Lung (tissue), 12 donors: ENCODE data around the gene KIFAP3. TPM values are rescaled to one million over a fixed set of nuclear protein-coding genes. Genes with fewer than 3 reads are reported as not detected.
"Not testable (repeated sequence)": the region's sequence is repeated elsewhere in the genome, so short reads cannot be mapped to it uniquely, and the experiment has no call there.

Experiments used
- ATAC-seq: fragments of 200-7000 bp; cut with Tn5 transposase; one replicate; pipeline ENCODE4 v1.9.1; 2020; ENCODE audit warnings: moderate number of reproducible peaks; ENCODE audit not compliant: insufficient read depth, low FRiP score
- DNase-seq, 3 donors: peaks; one replicate each; pipeline ENCODE4 v3.0.0-alpha.2; 2013 to 2017
- H3K27ac ChIP-seq, 2 donors: one replicate each; pipeline ENCODE4 v1.5.1; 2013; ENCODE audit warnings: mild to moderate bottlenecking in 2 of 2, moderate library complexity in 2 of 2, control low read depth in 1 of 2, inconsistent platforms in 1 of 2, low read depth in 1 of 2, low read length in 1 of 2
- H3K27me3 ChIP-seq, 3 donors: one replicate each; pipeline ENCODE4 v1.5.1; 2013; ENCODE audit warnings: low read length in 2 of 3; ENCODE audit not compliant: control insufficient read depth in 3 of 3, insufficient read depth in 3 of 3
- H3K36me3 ChIP-seq, 4 donors: one replicate each; pipeline ENCODE4 v1.5.1; 2013; ENCODE audit warnings: low read length in 4 of 4, mild to moderate bottlenecking in 1 of 4, moderate library complexity in 1 of 4; ENCODE audit not compliant: control insufficient read depth in 4 of 4, insufficient read depth in 4 of 4
- H3K4me1 ChIP-seq, 5 donors: one replicate each; pipeline ENCODE4 v1.5.1; 2013; ENCODE audit warnings: low read length in 5 of 5, mild to moderate bottlenecking in 2 of 5, moderate library complexity in 1 of 5; ENCODE audit not compliant: control insufficient read depth in 5 of 5, insufficient read depth in 5 of 5
- H3K4me3 ChIP-seq: one replicate; pipeline ENCODE4 v1.5.1; 2013; ENCODE audit warnings: mild to moderate bottlenecking, control low read depth, moderate library complexity
- H3K9ac ChIP-seq, 2 donors: one replicate each; pipeline ENCODE4 v1.5.1; 2013; ENCODE audit warnings: low read length in 2 of 2, control low read depth in 1 of 2; ENCODE audit not compliant: insufficient read depth in 1 of 2
- H3K9me3 ChIP-seq, 4 donors: one replicate each; pipeline ENCODE4 v1.5.1; 2013; ENCODE audit warnings: low read length in 3 of 4, mild to moderate bottlenecking in 1 of 4, moderate library complexity in 1 of 4; ENCODE audit not compliant: control insufficient read depth in 4 of 4, insufficient read depth in 3 of 4
- CTCF ChIP-seq: IDR thresholded peaks from 2 replicates; pipeline ENCODE4 v1.5.1; 2012; ENCODE audit warnings: mild to moderate bottlenecking; ENCODE audit errors: control extremely low read depth, extremely low read depth
- WGBS, 2 donors: extraction: QIAGEN DNeasy Blood & Tissue Kit; methylation state at CpG; one replicate each; pipeline ENCODE4 v1.1.7; 2013; 5-methylcytosine and 5-hydroxymethylcytosine counted together
- polyA plus RNA-seq, 2 donors: library from polyadenylated mRNA; stranded (reverse); fragments of 200-250 nt; gene quantifications; one replicate each; pipeline ENCODE4 v1.2.1, GENCODE V29; 2013
- total RNA-seq, 2 donors: library from RNA; depleted of rRNA in 1 of 2; stranded (reverse); fragments of >200 nt in 1 of 2; gene quantifications; one replicate each; pipeline ENCODE4 v1.2.1, GENCODE V29; 2014 to 2021
- donor health status: control.
- donor health status: control.
- donor health status: Bipolar disorder and iron deficiency.
- donor health status: healthy.
- donor health status: DM: yes; HTN: yes; CAD: no.

The KIFAP3 gene
- total and polyA plus RNA-seq, 4 donors, result 11.5 to 48.4 (median 17.3) TPM

- TF ChIP-seq CTCF, result no peak
- Histone ChIP-seq H3K4me3 (no peak overlapping the region), H3K27ac (no peak overlapping the region), H3K9me3 (no peaks in the 10 kb centered on the region), H3K36me3 (peaks cover 0 to 4% (median under 1%) of the 10 kb centered on the region in 4 donors), H3K9ac (no peak overlapping the region), H3K27me3 (no peaks in the 10 kb centered on the region), H3K4me1 (no peaks in the 10 kb centered on the region)
- DNase-seq (peak in 2 of 3 donors; percentile 60 to 69), ATAC-seq (no peak)
- 63 to 70% methylated on average over 1 of the region's 1 CpG for WGBS, 2 donors
Measured at GRCh38 chr1:170010443-170010842, 64.1 kb downstream of the KIFAP3 start.

GRCh38 chr1:170009551-170009950 lies 64.9 kb downstream of the KIFAP3 start:
- H3K27ac ChIP-seq, result no peak overlapping the region
- peaks cover 0 to 4% (median under 1%) of the 10 kb centered on the region in 4 donors for H3K36me3 ChIP-seq
- H3K9me3 ChIP-seq, result no peaks in the 10 kb centered on the region
- ATAC-seq, result no peak
- H3K4me1 ChIP-seq, result no peaks in the 10 kb centered on the region
- H3K4me3 ChIP-seq, result no peak overlapping the region
- TF ChIP-seq CTCF, result no peak
- H3K9ac ChIP-seq, result no peak overlapping the region
- WGBS, 2 donors, result 92 to 94% methylated on average over 2 of the region's 2 CpGs
- DNase-seq, result no peak
- no peaks in the 10 kb centered on the region for H3K27me3 ChIP-seq

- H3K27me3 ChIP-seq, H3K4me3 ChIP-seq: not testable (repeated sequence)
Measured at GRCh38 chr1:170008745-170009144, 65.8 kb downstream of the KIFAP3 start.

GRCh38 chr1:170003270-170003835 lies 71.1 kb downstream of the KIFAP3 start:
- H3K36me3 ChIP-seq, DNase-seq, H3K4me3 ChIP-seq, H3K27me3 ChIP-seq, H3K9me3 ChIP-seq, H3K4me1 ChIP-seq, ATAC-seq, H3K27ac ChIP-seq, H3K9ac ChIP-seq: not testable (repeated sequence)
- WGBS, 2 donors, result 78 to 84% methylated on average over 7 of the region's 7 CpGs

More at GRCh38 chr1:170008745-170009144, 65.8 kb downstream of the KIFAP3 start:
- H3K27ac ChIP-seq, ATAC-seq, H3K9me3 ChIP-seq, H3K4me1 ChIP-seq, H3K36me3 ChIP-seq, H3K9ac ChIP-seq, DNase-seq: not testable (repeated sequence)
- 97 to 98% methylated on average over 2 of the region's 2 CpGs for WGBS, 2 donors
